IMR-90 (cell line): ENCODE results near the gene KRTAP5-3. TPM values are rescaled to one million over a fixed set of nuclear protein-coding genes. Genes with fewer than 3 reads are reported as not detected.

Experiments used
- ATAC-seq: fragments of 200-7000 bp; cut with Tn5 transposase; 2 replicates; pipeline ENCODE4 v1.9.1; 2020; ENCODE audit warnings: low read depth, mild to moderate bottlenecking, moderate library complexity
- BruUV-seq: library from RNA; stranded (reverse); fragments of 400-500 nt; replicated peaks from 2 replicates; lab custom pipeline; 2021; lab: Mats Ljungman, UMichigan
- CTCF ChIA-PET: fragments of 300-600 bp; formaldehyde crosslinking; extraction: SDS; loops from one replicate; lab custom pipeline; 2021; ENCODE audit warnings: antibody characterized with exemption; lab: Yijun Ruan, JAX
- POLR2A ChIA-PET: fragments of 300-600 bp; sonication (Branson Sonifier 250); formaldehyde crosslinking; loops from one replicate; lab custom pipeline; 2022; ENCODE audit warnings: antibody characterized with exemption; ENCODE audit not compliant: unreplicated experiment; lab: Charles Lee
- DNase-seq: peaks from one replicate; pipeline ENCODE4 v3.0.0; 2013
- H2AFZ ChIP-seq: replicated peaks from 2 replicates; pipeline ENCODE3; 2013; ENCODE audit warnings: low read length, mild to moderate bottlenecking; ENCODE audit not compliant: poor library complexity
- H2AK5ac ChIP-seq: 2 replicates; pipeline ENCODE4 v1.6.1; 2013; ENCODE audit warnings: low read depth, low read length, inconsistent platforms
- H2AK9ac ChIP-seq: replicated peaks from 2 replicates; pipeline ENCODE3; 2013; ENCODE audit warnings: mild to moderate bottlenecking, low read depth, low read length, moderate library complexity; ENCODE audit not compliant: poor library complexity
- H2BK120ac ChIP-seq: 2 replicates; pipeline ENCODE4 v1.6.1; 2013; ENCODE audit warnings: low read depth, low read length, inconsistent platforms
- H2BK15ac ChIP-seq: 3 replicates; pipeline ENCODE4 v1.6.1; 2013; ENCODE audit warnings: low read depth, low read length, inconsistent platforms
- H2BK20ac ChIP-seq: 2 replicates; pipeline ENCODE4 v1.6.1; 2013; ENCODE audit warnings: low read depth, mild to moderate bottlenecking, inconsistent platforms, low read length, moderate library complexity
- H2BK5ac ChIP-seq: 2 replicates; pipeline ENCODE4 v1.6.1; 2013; ENCODE audit warnings: mild to moderate bottlenecking, low read depth, low read length, inconsistent platforms; ENCODE audit not compliant: poor library complexity, severe bottlenecking
- H3K14ac ChIP-seq: replicated peaks from 2 replicates; pipeline ENCODE4 v1.6.1; 2013; ENCODE audit warnings: low read depth, low read length, inconsistent platforms
- H3K18ac ChIP-seq: 2 replicates; pipeline ENCODE4 v1.6.1; 2013; ENCODE audit warnings: low read depth, low read length, control low read depth
- H3K23ac ChIP-seq: 2 replicates; pipeline ENCODE4 v1.6.1; 2013; ENCODE audit warnings: low read depth, low read length, inconsistent platforms
- H3K27ac ChIP-seq: 2 replicates; pipeline ENCODE4 v1.5.1; 2013; ENCODE audit warnings: mild to moderate bottlenecking, control low read depth, low read length; ENCODE audit not compliant: insufficient read depth
- H3K27me3 ChIP-seq: 2 replicates; pipeline ENCODE4 v1.6.1; 2013; ENCODE audit warnings: low read length; ENCODE audit not compliant: control insufficient read depth, insufficient read depth
- H3K36me3 ChIP-seq: 2 replicates; pipeline ENCODE4 v1.6.1; 2013; ENCODE audit warnings: low read length, mixed read lengths; ENCODE audit not compliant: control insufficient read depth, insufficient read depth
- H3K4ac ChIP-seq: 2 replicates; pipeline ENCODE4 v1.6.1; 2013; ENCODE audit warnings: low read depth, low read length, inconsistent platforms
- H3K4me1 ChIP-seq: 2 replicates; pipeline ENCODE4 v1.6.1; 2013; ENCODE audit warnings: low read length, mixed read lengths; ENCODE audit not compliant: control insufficient read depth, insufficient read depth
- H3K4me2 ChIP-seq: 2 replicates; pipeline ENCODE4 v1.6.1; 2013; ENCODE audit warnings: low read depth, mild to moderate bottlenecking, control low read depth, low read length, moderate library complexity
- H3K4me3 ChIP-seq: 2 replicates; pipeline ENCODE4 v1.5.1; 2013; ENCODE audit warnings: low read depth, mild to moderate bottlenecking, control low read depth, low read length, moderate library complexity; ENCODE audit not compliant: insufficient read depth
- H3K56ac ChIP-seq: 2 replicates; pipeline ENCODE4 v1.6.1; 2013; ENCODE audit warnings: low read length, inconsistent platforms; ENCODE audit not compliant: insufficient read depth; ENCODE audit errors: extremely low read depth
- H3K79me1 ChIP-seq, 2 experiments: 2 replicates each; pipeline ENCODE4 v1.6.1; 2013; ENCODE audit warnings: low read length in 2 of 2, inconsistent platforms in 1 of 2, low read depth in 1 of 2
- H3K9ac ChIP-seq: 2 replicates; pipeline ENCODE4 v1.6.1; 2013; ENCODE audit warnings: low read depth, low read length, control low read depth
- H3K9me1 ChIP-seq: 2 replicates; pipeline ENCODE4 v1.6.1; 2013; ENCODE audit warnings: low read length, inconsistent platforms; ENCODE audit not compliant: insufficient read depth
- H3K9me3 ChIP-seq: 2 replicates; pipeline ENCODE4 v1.6.1; 2013; ENCODE audit warnings: low read length; ENCODE audit not compliant: control insufficient read depth, insufficient read depth
- H4K20me1 ChIP-seq: 2 replicates; pipeline ENCODE4 v1.6.1; 2013; ENCODE audit warnings: low read length, inconsistent platforms; ENCODE audit not compliant: insufficient read depth
- H4K5ac ChIP-seq: 2 replicates; pipeline ENCODE4 v1.6.1; 2013; ENCODE audit warnings: mild to moderate bottlenecking, low read depth, low read length, control low read depth
- H4K8ac ChIP-seq, 2 experiments: 2 replicates each; pipeline ENCODE4 v1.6.1; 2013; ENCODE audit warnings: low read depth in 2 of 2, low read length in 2 of 2, control low read depth in 1 of 2, inconsistent platforms in 1 of 2
- H4K91ac ChIP-seq: 2 replicates; pipeline ENCODE4 v1.6.1; 2013; ENCODE audit warnings: low read depth, low read length, inconsistent platforms; ENCODE audit not compliant: insufficient read depth
- CEBPB ChIP-seq: IDR thresholded peaks from 2 replicates; pipeline ENCODE4 v1.6.1; 2012; ENCODE audit warnings: low read depth, low read length, improper control_type of control experiment
- CHD1 ChIP-seq: IDR thresholded peaks from 2 replicates; pipeline ENCODE4 v1.6.1; 2012; ENCODE audit warnings: low read depth, low read length, improper control_type of control experiment
- CTCF ChIP-seq: conservative IDR thresholded peaks from 2 replicates; pipeline ENCODE4 v1.5.1; 2012; ENCODE audit warnings: mild to moderate bottlenecking, low read depth, low read length, improper control_type of control experiment
- ELK1 ChIP-seq: fragments of 150-350 bp; IDR thresholded peaks from 2 replicates; pipeline ENCODE4 v1.6.1; 2016; ENCODE audit warnings: low read depth, mild to moderate bottlenecking, low read length, moderate library complexity, borderline replicate concordance
- FOS ChIP-seq: fragments of 150-350 bp; IDR thresholded peaks from 2 replicates; pipeline ENCODE4 v1.6.1; 2016; ENCODE audit warnings: low read depth, low read length
- MAFK ChIP-seq: IDR thresholded peaks from 2 replicates; pipeline ENCODE4 v1.6.1; 2012; ENCODE audit warnings: low read depth, low read length, improper control_type of control experiment
- MAZ ChIP-seq: IDR thresholded peaks from 2 replicates; pipeline ENCODE4 v1.6.1; 2012; ENCODE audit warnings: low read depth, mild to moderate bottlenecking, low read length, improper control_type of control experiment, moderate library complexity, borderline replicate concordance
- MXI1 ChIP-seq: IDR thresholded peaks from 2 replicates; pipeline ENCODE4 v1.6.1; 2012; ENCODE audit warnings: low read depth, mild to moderate bottlenecking, low read length, moderate library complexity, borderline replicate concordance
- NFE2L2 ChIP-seq: fragments of 150-350 bp; IDR thresholded peaks from 2 replicates; pipeline ENCODE4 v1.6.1; 2016; ENCODE audit warnings: low read depth, mild to moderate bottlenecking, low read length
- POLR2A ChIP-seq: IDR thresholded peaks from 2 replicates; pipeline ENCODE4 v1.6.1; 2012; ENCODE audit warnings: mild to moderate bottlenecking, low read depth, low read length
- RAD21 ChIP-seq: IDR thresholded peaks from 2 replicates; pipeline ENCODE4 v1.6.1; 2012; ENCODE audit warnings: low read length, improper control_type of control experiment
- RCOR1 ChIP-seq: IDR thresholded peaks from 2 replicates; pipeline ENCODE4 v1.6.1; 2012; ENCODE audit warnings: mild to moderate bottlenecking, low read length, improper control_type of control experiment; ENCODE audit not compliant: insufficient replicate concordance
- SMC3 ChIP-seq: fragments of 150-350 bp; IDR thresholded peaks from 2 replicates; pipeline ENCODE4 v1.6.1; 2016; ENCODE audit warnings: low read depth, mild to moderate bottlenecking, antibody characterized with exemption, low read length, moderate library complexity
- WGBS, 2 experiments: methylation state at CpG; one replicate each; pipeline versions ENCODE4 v1.1.5 to v1.1.7; 2013; ENCODE audit warnings: missing lambda C conversion rate in 2 of 2; ENCODE audit not compliant: insufficient read length in 1 of 2; ENCODE audit errors: extremely low coverage in 2 of 2; 5-methylcytosine and 5-hydroxymethylcytosine counted together
- dilution Hi-C: fragments of 300-500 bp; cut with HindIII; formaldehyde crosslinking; loops from one replicate; pipeline ENCODE4 v1.14.3; 2018; ENCODE audit warnings: low sequenced_read_pairs; ENCODE audit not compliant: unreplicated experiment
- in situ Hi-C: fragments of 300-500 bp; cut with MboI; formaldehyde crosslinking; loops from 3 replicates; pipeline ENCODE4 v1.14.3; 2019; ENCODE audit warnings: low sequenced_read_pairs, inconsistent platforms, mixed read lengths
- intact Hi-C: fragments of 100-400 bp; cut with micrococcal nuclease; formaldehyde crosslinking; loops from 2 replicates; pipeline ENCODE4 v1.10.0; 2022
- polyA plus RNA-seq, 3 experiments: library from polyadenylated mRNA; depleted of rRNA; stranded (reverse); fragments of >200 nt; gene quantifications; 2 replicates each; pipeline ENCODE4 v1.2.3, GENCODE V29; 2012; ENCODE audit warnings: low replicate concordance in 1 of 3
- total RNA-seq: library from RNA; depleted of rRNA; stranded (reverse); fragments of >200 nt; gene quantifications from 2 replicates; pipeline ENCODE4 v1.2.3, GENCODE V29; 2012

KRTAP5-3 gene
- total and polyA plus RNA-seq, 2 of the 4 experiments (the other 2 are of a cell fraction) = not detected

GRCh38 chr11:1645357-1645821 is 37.1 kb upstream of the KRTAP5-3 start:
- no peak overlapping the region for H3K27ac ChIP-seq
- H2BK15ac ChIP-seq = no peak overlapping the region
- no peak overlapping the region for H3K56ac ChIP-seq
- H3K4me1 ChIP-seq = no peaks in the 10 kb centered on the region
- H3K18ac ChIP-seq = no peak overlapping the region
- CTCF ChIA-PET = interaction anchor here (0.6 kb wide), 1 partner anchor 188 kb away, joined by 3 read pairs; no protein-coding TSS in a partner anchor
- H2BK5ac ChIP-seq = no peak overlapping the region
- H3K4me2 ChIP-seq = no peak overlapping the region
- H4K91ac ChIP-seq = no peak overlapping the region
- no peak overlapping the region for H4K8ac ChIP-seq
- H4K20me1 ChIP-seq = no peaks in the 10 kb centered on the region
- peaks cover 33% of the 10 kb centered on the region for H3K27me3 ChIP-seq
- no peak overlapping the region for H3K4me3 ChIP-seq
- H3K36me3 ChIP-seq = no peaks in the 10 kb centered on the region
- H3K14ac ChIP-seq = no peak overlapping the region
- ATAC-seq (no peak), DNase-seq (no peak)
- H4K5ac ChIP-seq = no peak overlapping the region
- H2AK5ac ChIP-seq = no peak overlapping the region
- dilution Hi-C loops = no loop called here
- H3K9ac ChIP-seq = no peak overlapping the region
- no peaks in the 10 kb centered on the region for H3K79me1 ChIP-seq
- no peaks in the 10 kb centered on the region for H3K9me1 ChIP-seq
- TF ChIP-seq ELK1 (no peak), SMC3 (no peak), CTCF (no peak), CHD1 (no peak), MAFK (no peak), FOS (no peak), MAZ (no peak), NFE2L2 (no peak), RCOR1 (no peak), POLR2A (no peak), RAD21 (no peak), MXI1 (no peak), CEBPB (no peak)
- H3K9me3 ChIP-seq = no peaks in the 10 kb centered on the region
- no peak overlapping the region for H2BK120ac ChIP-seq
- WGBS, 2 experiments = 58% methylated on average over 3 of the region's 12 CpGs; no CpG with 5 or more reads in 1 of the 2 experiments
- in situ Hi-C loops = no loop called here
- H3K4ac ChIP-seq = no peak overlapping the region
- no peak overlapping the region for H2BK20ac ChIP-seq
- no peak overlapping the region for H2AFZ ChIP-seq
- BruUV-seq = no TSS peak
- intact Hi-C loops = no loop called here
- no peak overlapping the region for H3K23ac ChIP-seq
- POLR2A ChIA-PET = no interaction called here
- no peak overlapping the region for H2AK9ac ChIP-seq
